GM12878 (cell line): ENCODE measurements around the gene ATP6V1F. TPM values are rescaled to one million over a fixed set of nuclear protein-coding genes. Genes with fewer than 3 reads are reported as not detected.

Experiments used
- ATAC-seq: fragments of 200-7000 bp; cut with Tn5 transposase; 3 replicates; pipeline ENCODE4 v1.9.1; 2020; ENCODE audit warnings: mild to moderate bottlenecking, moderate library complexity
- BruUV-seq: library from RNA; stranded (reverse); fragments of 400-500 nt; replicated peaks from 2 replicates; lab custom pipeline; 2021; lab: Mats Ljungman, UMichigan
- CTCF ChIA-PET: fragments of 300-600 bp; sonication (Branson Sonifier 250); formaldehyde crosslinking; extraction: SDS; loops from one replicate; lab custom pipeline; 2021; ENCODE audit warnings: inconsistent platforms; lab: Yijun Ruan, JAX
- POLR2A ChIA-PET: fragments of 350-600 bp; formaldehyde crosslinking; extraction: SDS; loops from one replicate; lab custom pipeline; 2021; ENCODE audit warnings: inconsistent platforms; lab: Charles Lee
- RAD21 ChIA-PET: fragments of 300-600 bp; sonication (Branson Sonifier 250); formaldehyde crosslinking; loops from one replicate; lab custom pipeline; 2023; ENCODE audit warnings: antibody characterized with exemption; ENCODE audit not compliant: unreplicated experiment; lab: Charles Lee
- SMC1A ChIA-PET: fragments of 300-600 bp; sonication (Branson Sonifier 250); formaldehyde crosslinking; loops from one replicate; lab custom pipeline; 2023; ENCODE audit not compliant: unreplicated experiment, uncharacterized antibody; lab: Charles Lee
- DNase-seq: peaks from one replicate; pipeline ENCODE4 v3.0.0-alpha.2; 2011; ENCODE audit warnings: low read depth, low spot score
- FAIRE-seq: peaks from 3 replicates; lab custom pipeline; 2011; peaks lifted over from hg19 to GRCh38; lab: Jason Lieb, UNC
- H2AFZ ChIP-seq: 2 replicates; pipeline ENCODE4 v1.6.0; 2011; ENCODE audit warnings: low read depth, low read length, control low read depth; ENCODE audit not compliant: control insufficient read depth
- H3K27ac ChIP-seq: 2 replicates; pipeline ENCODE4 v1.5.1; 2011; ENCODE audit warnings: control low read depth; ENCODE audit not compliant: control insufficient read depth, insufficient read depth
- H3K27me3 ChIP-seq, 2 experiments: replicated peaks in 1 of 2; 2 replicates each; pipeline versions ENCODE4 v1.6.0 to v1.6.1; 2011; ENCODE audit warnings: low read length in 1 of 2; ENCODE audit not compliant: control insufficient read depth in 2 of 2, insufficient read depth in 2 of 2
- H3K36me3 ChIP-seq, 2 experiments: 2 replicates each; pipeline ENCODE4 v1.5.1; 2011; ENCODE audit warnings: low read length in 1 of 2; ENCODE audit not compliant: control insufficient read depth in 2 of 2, insufficient read depth in 2 of 2
- H3K4me1 ChIP-seq: 2 replicates; pipeline ENCODE4 v1.6.1; 2011; ENCODE audit warnings: mild to moderate bottlenecking, low read length, moderate library complexity, mixed read lengths; ENCODE audit not compliant: control insufficient read depth, insufficient read depth
- H3K4me2 ChIP-seq: 2 replicates; pipeline ENCODE4 v1.6.0; 2011; ENCODE audit warnings: control low read depth; ENCODE audit not compliant: control insufficient read depth, insufficient read depth
- H3K4me3 ChIP-seq: fragments of 200-600 bp; sonication (generic); 2 replicates; pipeline ENCODE4 v1.5.1; 2016
- H3K79me2 ChIP-seq: 2 replicates; pipeline ENCODE4 v1.6.0; 2011; ENCODE audit warnings: low read length; ENCODE audit not compliant: control insufficient read depth, insufficient read depth
- H3K9ac ChIP-seq: 2 replicates; pipeline ENCODE4 v1.8.0; 2011; ENCODE audit warnings: low read length, control low read depth, mixed read lengths; ENCODE audit not compliant: control insufficient read depth, insufficient read depth
- H3K9me3 ChIP-seq: replicated peaks from 3 replicates; pipeline ENCODE4 v1.5.1; 2011; ENCODE audit warnings: mild to moderate bottlenecking, low read length; ENCODE audit not compliant: control insufficient read depth, insufficient read depth
- H4K20me1 ChIP-seq: 2 replicates; pipeline ENCODE4 v1.6.0; 2011; ENCODE audit not compliant: control insufficient read depth, insufficient read depth
- CBX5 ChIP-seq: sonication (generic); IDR thresholded peaks from 2 replicates; pipeline ENCODE4 v1.6.1; 2016; ENCODE audit warnings: low read depth, moderate library complexity, mild to moderate bottlenecking, inconsistent platforms
- CEBPB ChIP-seq, 2 experiments: fragments of 150-350 bp in 1 of 2; IDR thresholded peaks; 2 replicates each; pipeline ENCODE4 v1.6.1; 2012 to 2014; ENCODE audit warnings: low read depth in 2 of 2, low read length in 2 of 2, borderline replicate concordance in 1 of 2, inconsistent platforms in 1 of 2
- IRF5 ChIP-seq: fragments of 450-650 bp; IDR thresholded peaks from 2 replicates; pipeline ENCODE4 v1.6.1; 2017; ENCODE audit warnings: borderline replicate concordance
- MTA3 ChIP-seq: IDR thresholded peaks from 2 replicates; pipeline ENCODE4 v1.6.1; 2012; ENCODE audit warnings: low read length, inconsistent platforms, borderline replicate concordance
- POLR2A ChIP-seq: IDR thresholded peaks from 2 replicates; pipeline ENCODE4 v1.6.1; 2011; ENCODE audit warnings: low read depth, mild to moderate bottlenecking, low read length
- RAD21 ChIP-seq: IDR thresholded peaks from 2 replicates; pipeline ENCODE4 v1.6.1; 2011; ENCODE audit warnings: mild to moderate bottlenecking, low read depth, low read length, moderate library complexity; ENCODE audit not compliant: insufficient read depth
- STAT1 ChIP-seq: fragments of 450-650 bp; conservative IDR thresholded peaks from 2 replicates; pipeline ENCODE4 v1.6.1; 2014; ENCODE audit warnings: antibody characterized with exemption, mild to moderate bottlenecking
- SUPT20H ChIP-seq: IDR thresholded peaks from 2 replicates; pipeline ENCODE4 v1.6.1; 2011; ENCODE audit warnings: low read depth, mild to moderate bottlenecking, low read length, moderate library complexity, borderline replicate concordance; ENCODE audit not compliant: control insufficient read depth
- ZBTB11 ChIP-seq: fragments of 450-650 bp; formaldehyde crosslinking; IDR thresholded peaks from 2 replicates; pipeline ENCODE4 v1.5.0; 2022; ENCODE audit warnings: mild to moderate bottlenecking, missing genetic modification characterization
- ZZZ3 ChIP-seq: IDR thresholded peaks from 2 replicates; pipeline ENCODE4 v1.6.1; 2011; ENCODE audit warnings: low read depth; ENCODE audit not compliant: control insufficient read depth, insufficient read length
- WGBS: methylation state at CpG from one replicate; pipeline ENCODE4 v1.1.6; 2016; ENCODE audit warnings: low lambda C conversion rate; ENCODE audit not compliant: insufficient replicate concordance, insufficient coverage; ENCODE audit errors: missing lambda C conversion rate; 5-methylcytosine and 5-hydroxymethylcytosine counted together
- in situ Hi-C: fragments of 300-500 bp; cut with MboI; formaldehyde crosslinking; loops from 9 replicates; pipeline ENCODE4 v1.14.3; 2018; ENCODE audit warnings: mixed read lengths
- intact Hi-C: fragments of 100-400 bp; cut with micrococcal nuclease; formaldehyde crosslinking; loops from one replicate; pipeline ENCODE4 v1.14.2; 2022; ENCODE audit not compliant: unreplicated experiment
- polyA plus RNA-seq, 11 experiments: library from polyadenylated mRNA; depleted of rRNA in 4 of 11; unstranded in 6 of 11; stranded (reverse) in 5 of 11; fragments of >200 nt; fragmentation: Nextera tagmentation in 4 of 11; fragmentation: Illumina TruSeq in 1 of 11; extraction: Ambion mirVana in 4 of 11; extraction: Trizol in 1 of 11; gene quantifications; 1 replicate in 1 of 11; 2 replicates in 10 of 11; pipeline versions ENCODE4 v1.2.1 to v1.2.3, GENCODE V29; 2011 to 2016; ENCODE audit warnings: inconsistent platforms in 2 of 11, missing spikeins in 2 of 11, low read depth in 1 of 11
- total RNA-seq, 4 experiments: library from RNA; depleted of rRNA in 3 of 4; stranded (reverse); fragments of >200 nt in 3 of 4; fragmentation: Illumina TruSeq in 1 of 4; extraction: Trizol in 1 of 4; gene quantifications; 2 replicates each; pipeline versions ENCODE4 v1.2.1 to v1.2.3, GENCODE V29; 2013 to 2021

Gene ATP6V1F
- total and polyA plus RNA-seq, 10 of the 15 experiments (the other 5 are each of a cell fraction or from before 2014, with no cell fraction given) = 111 to 343 (median 203) TPM

GRCh38 chr7:128839751-128840177 lies 22.9 kb upstream of the ATP6V1F start:
- no peak overlapping the region for H3K4me3 ChIP-seq
- no peak overlapping the region for H3K9ac ChIP-seq
- ChIA-PET SMC1A (no interaction called here), RAD21 (no interaction called here), POLR2A (no interaction called here), CTCF (interaction anchor here (3.4 kb wide), 1 partner anchor 44 kb away, joined by 21 read pairs; no protein-coding TSS in a partner anchor)
- WGBS = 84% methylated on average over 13 of the region's 13 CpGs
- no peak overlapping the region for H3K27ac ChIP-seq
- BruUV-seq = no TSS peak
- H2AFZ ChIP-seq = no peak overlapping the region
- H4K20me1 ChIP-seq = no peaks in the 10 kb centered on the region
- ATAC-seq (no peak), DNase-seq (no peak)
- no peaks in the 10 kb centered on the region for H3K9me3 ChIP-seq
- intact Hi-C loops = no loop called here
- no peaks in the 10 kb centered on the region; a peak in 1 of 4 replicates for H3K27me3 ChIP-seq
- no peaks in the 10 kb centered on the region for H3K79me2 ChIP-seq
- H3K4me1 ChIP-seq = no peaks in the 10 kb centered on the region; the same call in 1 of the 2 replicates
- H3K36me3 ChIP-seq = no peaks in the 10 kb centered on the region
- H3K4me2 ChIP-seq = no peak overlapping the region
- in situ Hi-C loops = no loop called here
- TF ChIP-seq ZZZ3 (no peak), RAD21 (no peak), ZBTB11 (no peak), IRF5 (no peak), SUPT20H (no peak), POLR2A (no peak), CEBPB (IDR thresholded peaks at IDR 0.05; ENCODE audit: borderline replicate concordance in 1 of 2, low read depth in 2 of 2, low read length in 2 of 2) (no peak), STAT1 (no peak), MTA3 (no peak), CBX5 (no peak)
- TF ChIP-seq, all 136 proteins: peak for 0
- FAIRE-seq = no peak
